Measurements from ENCODE around the gene TMEM269. TPM values are rescaled to one million over a fixed set of nuclear protein-coding genes. Genes with fewer than 3 reads are reported as not detected.

The TMEM269 gene, protein sequence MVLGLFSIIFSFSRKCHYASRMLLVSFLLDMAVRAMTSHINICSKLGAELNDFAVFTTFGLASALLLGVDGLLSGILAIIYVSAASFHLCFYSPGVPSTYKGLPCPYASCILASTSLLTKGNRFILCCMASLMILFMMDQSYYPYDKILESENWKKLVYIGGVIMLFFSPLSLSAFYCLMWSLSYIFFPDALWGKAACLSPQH
- total RNA-seq = under 0.01 TPM in 1 of 2 replicates, not detected in the other

DNA sequence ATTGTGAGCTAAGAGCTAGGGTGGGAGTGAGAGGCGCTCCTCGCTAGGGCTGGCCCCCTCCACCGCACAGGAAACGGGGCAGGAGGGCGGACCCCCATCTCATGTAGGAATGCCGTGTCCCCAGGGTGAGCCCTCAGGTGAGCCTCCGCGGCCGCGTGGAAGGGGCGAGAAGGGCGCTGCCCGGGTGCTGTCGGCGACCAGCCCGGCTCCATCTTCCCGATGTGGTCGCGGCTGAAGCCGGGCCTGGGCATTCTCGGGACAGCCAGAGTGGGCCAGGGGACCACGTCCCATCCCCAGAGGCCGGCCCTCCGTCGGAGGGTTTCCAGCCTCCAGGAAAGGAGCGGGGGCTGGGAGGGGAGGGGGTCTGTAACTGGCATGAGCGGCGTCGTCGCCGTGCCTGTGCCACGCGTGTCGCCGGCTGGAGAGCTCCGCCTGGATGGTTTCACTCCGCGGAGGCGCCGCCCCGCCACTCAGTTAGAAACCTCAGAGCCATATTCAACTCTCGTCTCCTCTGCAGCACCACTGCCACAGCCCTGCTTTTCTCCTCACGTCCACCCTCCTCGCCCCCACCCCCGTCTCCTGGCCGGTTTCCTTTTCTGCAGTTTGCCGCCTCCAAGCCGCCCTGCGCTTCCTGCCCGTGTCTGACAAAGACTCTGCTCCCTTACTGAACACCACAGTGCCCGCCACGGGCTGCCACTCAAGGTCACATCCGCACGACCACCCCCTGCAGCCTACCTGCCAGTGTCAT, at the start of gene TMEM269:
TMEM269 (plus strand) TSS at position 46 of the 748 bp plus-strand sequence. CDS start 4,903 bp downstream, outside the sequence.

DNA sequence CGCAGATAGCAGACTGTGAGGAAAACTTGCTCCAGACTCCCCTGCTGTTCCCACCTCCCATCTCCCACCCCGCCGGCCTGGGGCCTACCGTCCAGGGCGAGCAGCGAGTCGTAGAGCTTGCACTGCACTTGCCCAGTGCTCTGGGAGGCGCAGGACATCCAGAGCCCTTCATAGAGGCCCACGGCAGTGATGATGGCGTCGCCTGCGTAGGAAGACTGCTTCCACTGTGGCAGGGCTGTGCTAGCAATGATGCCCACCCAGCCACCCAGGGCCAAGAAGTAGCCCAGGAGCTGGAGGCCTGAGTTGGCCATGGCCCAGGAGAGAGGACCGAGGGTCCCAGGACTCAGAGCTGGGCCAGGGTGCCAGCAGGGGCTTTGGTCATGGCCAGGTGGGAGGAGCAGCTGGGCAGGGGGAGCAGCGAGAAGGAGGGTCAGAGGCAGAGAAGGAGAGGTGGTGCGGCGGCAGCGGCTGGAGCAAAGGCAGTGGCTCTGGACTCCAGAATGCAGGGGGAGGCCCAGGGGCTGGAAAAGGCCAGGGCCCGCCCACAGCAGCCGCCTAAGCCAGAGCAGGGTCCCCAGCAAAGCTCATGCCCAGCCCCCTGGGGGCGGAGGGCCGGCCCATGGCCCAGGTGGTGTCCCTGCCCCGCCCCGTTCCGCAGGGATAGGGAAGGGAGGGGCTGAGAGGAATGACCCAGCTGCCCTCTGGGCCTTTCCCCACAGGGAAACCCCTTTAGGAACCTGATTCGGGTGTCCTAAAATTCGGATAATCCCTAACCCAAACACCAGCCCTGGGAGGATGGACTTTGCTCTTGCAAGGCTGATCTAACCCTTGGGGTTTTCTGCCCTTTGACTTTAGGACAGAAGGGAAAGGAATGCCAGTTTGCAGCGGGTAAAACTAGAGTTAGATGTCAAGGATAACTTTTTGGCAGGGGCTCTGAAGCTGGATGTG, 44.8 kb upstream of the TMEM269 start, which contains the start of gene CLDN19:
CLDN19 (minus strand) TSS at position 484 of the 948 bp plus-strand sequence; CDS start at position 311, 173 bp downstream.

DNA sequence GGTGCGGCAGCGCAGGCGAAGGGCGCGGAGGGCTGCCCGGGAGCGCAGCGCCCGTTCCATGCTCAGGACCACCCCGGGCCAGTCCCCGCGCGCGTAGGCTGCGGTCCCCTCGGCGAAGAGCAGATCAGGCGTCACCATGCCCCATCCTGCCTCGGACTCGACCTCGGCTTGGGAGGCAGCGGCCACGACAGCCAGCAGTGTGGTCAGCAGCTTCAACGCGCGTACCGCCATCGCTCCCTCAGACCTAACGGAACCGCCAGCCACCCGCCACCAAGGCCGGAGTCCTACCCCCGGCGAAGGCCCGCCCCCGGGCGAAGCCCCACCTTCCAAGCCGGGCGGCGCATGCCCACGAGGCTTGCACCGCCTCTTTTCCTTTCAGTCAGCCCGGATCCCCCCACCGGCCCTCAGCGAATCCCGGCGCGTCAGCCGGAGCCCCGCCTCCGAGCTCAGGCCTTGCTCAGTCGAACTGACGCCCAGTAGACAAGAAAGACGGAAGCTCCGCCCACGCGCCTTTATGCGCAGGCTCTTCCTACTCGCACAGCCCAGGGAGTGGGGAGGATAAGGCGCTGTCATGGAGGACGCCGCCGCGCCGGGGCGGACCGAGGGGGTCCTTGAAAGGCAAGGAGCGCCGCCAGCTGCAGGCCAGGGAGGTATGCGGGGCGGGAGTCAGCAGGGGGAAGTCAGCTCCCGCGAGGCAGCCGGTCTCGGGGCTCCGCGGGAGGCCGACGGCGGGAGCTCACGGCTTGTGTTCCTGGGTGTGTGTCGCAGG, 17.9 kb upstream of the TMEM269 start, which contains the start of the genes C1orf50 and P3H1:
C1orf50 (plus strand) TSS at position 509 of the 769 bp plus-strand sequence; CDS start at position 572, 63 bp downstream.
P3H1 (minus strand) TSS at position 288 of the 769 bp plus-strand sequence; CDS start at position 231, 57 bp downstream.

DNA sequence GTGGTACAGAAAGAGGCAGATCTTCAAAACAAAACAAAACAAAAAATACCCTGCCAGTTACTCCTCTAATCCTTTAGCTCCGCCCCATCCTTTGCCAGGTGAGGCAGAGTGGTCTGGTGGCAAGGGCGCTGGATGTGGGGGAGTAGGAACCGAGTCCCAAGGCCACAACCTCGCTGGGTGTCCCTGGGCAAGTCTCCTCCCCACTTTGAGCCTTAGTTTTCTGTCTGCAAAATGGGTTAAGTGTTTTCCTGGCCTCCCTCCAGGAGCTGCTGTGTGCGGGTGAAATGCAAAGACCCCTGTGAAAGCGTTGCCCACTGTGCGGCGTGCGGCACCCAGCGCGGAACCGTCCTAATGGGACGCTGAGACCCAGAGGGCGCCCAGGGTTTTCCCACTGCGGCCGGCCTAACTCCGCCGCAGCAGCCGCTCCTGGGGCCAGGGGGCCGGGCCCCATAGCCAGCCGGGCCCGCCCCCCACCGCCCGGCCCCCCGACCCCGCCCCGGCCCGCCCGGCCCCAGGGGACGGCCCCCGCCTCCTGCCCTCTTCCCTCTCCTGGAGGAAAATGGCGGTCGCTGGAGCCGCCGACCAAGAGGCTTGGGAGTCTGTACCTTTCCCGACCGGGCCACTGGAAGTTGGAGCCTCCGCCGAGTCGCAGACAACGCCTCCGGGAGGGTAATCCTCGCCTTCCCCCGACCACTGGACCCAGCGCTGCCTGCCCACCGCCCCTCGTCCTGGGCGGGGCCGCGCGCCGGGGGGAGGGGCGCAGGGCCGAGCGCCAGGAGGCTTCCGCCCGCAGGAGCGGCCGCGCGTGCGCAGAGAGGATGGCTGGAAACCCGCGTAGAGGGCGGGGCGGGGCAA, 32.0 kb downstream of the TMEM269 start, which contains the start of the genes ERMAP and SVBP:
ERMAP (plus strand) TSS at position 538 of the 855 bp plus-strand sequence. CDS start 13,327 bp downstream, outside the sequence.
SVBP (minus strand) TSS at position 813 of the 855 bp plus-strand sequence. CDS start 853 bp downstream, outside the sequence.

DNA sequence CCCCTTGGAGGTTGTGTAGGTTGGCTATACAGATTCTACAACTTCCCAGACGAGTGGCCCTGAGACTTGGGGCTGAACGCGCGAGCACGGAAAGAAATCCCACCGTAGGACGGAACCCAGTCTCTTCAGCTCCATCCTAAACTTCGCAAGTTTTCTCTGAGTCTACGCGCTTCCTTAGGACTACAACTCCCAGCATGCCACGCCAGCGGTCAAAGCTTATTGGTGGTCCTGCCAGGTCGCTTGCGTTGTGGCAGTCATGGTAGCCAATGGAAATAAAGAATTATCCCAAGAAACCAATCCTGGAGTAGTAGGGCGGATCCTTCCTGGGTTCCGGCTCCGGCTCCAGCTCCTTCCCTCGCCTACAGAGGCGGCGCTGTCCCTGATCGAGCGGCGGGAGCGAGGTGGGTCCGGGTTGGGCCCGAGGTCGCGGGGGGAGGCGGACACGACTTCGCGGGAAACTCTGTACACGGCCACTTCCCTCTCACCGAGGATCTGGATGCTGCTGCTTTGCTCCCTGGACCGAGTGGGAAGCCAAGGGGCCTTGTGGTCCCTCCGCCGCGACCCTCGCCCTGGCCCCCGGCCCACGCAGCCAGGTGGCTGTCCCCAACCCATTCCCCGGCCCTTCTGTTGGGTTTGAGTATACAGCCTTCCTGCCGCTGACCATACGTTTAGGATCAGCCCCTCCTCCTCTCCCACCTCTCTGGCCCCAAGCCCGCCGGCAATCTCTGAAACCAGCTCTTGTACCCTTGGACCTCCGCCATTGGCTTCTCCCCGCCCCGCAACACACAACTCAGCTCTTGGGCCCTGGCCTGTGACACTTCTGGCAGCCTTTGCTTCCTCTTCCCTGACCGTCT, 61.7 kb downstream of the TMEM269 start, which contains the start of gene ZNF691:
ZNF691 (plus strand) TSS at position 357 of the 854 bp plus-strand sequence. CDS start 3,046 bp downstream, outside the sequence.

Other genes with a start within 250 kb of the TMEM269 start
- gene PPIH, start 126.6 kb upstream of the TMEM269 start, total RNA-seq = 48.6 and 73.2 TPM in 2 replicates
- gene YBX1, start 102.6 kb upstream of the TMEM269 start, total RNA-seq = 864 and 952 TPM in 2 replicates
- gene CLDN19, start 44.8 kb upstream of the TMEM269 start, total RNA-seq = not detected in 2 replicates
- 180 and 215 TPM in 2 replicates for gene P3H1, start 18.0 kb upstream of the TMEM269 start, total RNA-seq
- gene C1orf50, start 17.7 kb upstream of the TMEM269 start, total RNA-seq = 2.6 and 3.0 TPM in 2 replicates
- 8.6 and 10.1 TPM in 2 replicates for gene ERMAP, start 32.1 kb downstream of the TMEM269 start, total RNA-seq
- gene SVBP, start 32.4 kb downstream of the TMEM269 start, total RNA-seq = 9.7 and 10.7 TPM in 2 replicates
- 9.8 and 10.3 TPM in 2 replicates for gene ZNF691, start 61.6 kb downstream of the TMEM269 start, total RNA-seq
- gene SLC2A1, start 173.9 kb downstream of the TMEM269 start, total RNA-seq = 45.6 and 67.5 TPM in 2 replicates